ENCODE data around the gene TUG1. TPM values are rescaled to one million over a fixed set of nuclear protein-coding genes. Genes with fewer than 3 reads are reported as not detected.

Gene TUG1
- total RNA-seq, 1 experiment from 2014 or later = 69.8 TPM

GRCh38 chr22:31005535-31005934 is 36.5 kb downstream of the TUG1 start:
- no peak overlapping the region for H3K27ac ChIP-seq (ENCODE audit: low read length)
- H3K27me3 ChIP-seq (ENCODE audit: control insufficient read depth, insufficient read depth, low read length) = no peaks in the 10 kb centered on the region
- H3K4me3 ChIP-seq (ENCODE audit: low read depth in 2 of 2, low read length in 2 of 2) = no peak overlapping the region
- H3K9me3 ChIP-seq (ENCODE audit: control insufficient read depth, insufficient read depth, low read depth, low read length) = no peaks in the 10 kb centered on the region; the same call in 1 of the 2 replicates
- BruUV-seq (replicated peaks) = no TSS peak
- in situ Hi-C loops (cut with HindIII; ENCODE audit: low pct_unique_long_range_greater_than_20kb, low sequenced_read_pairs) = no loop called here
- TF ChIP-seq REST (IDR thresholded peaks at IDR 0.05; ENCODE audit: insufficient read depth in 1 of 2, low read depth in 2 of 2, low read length in 1 of 2) (no peak), SIN3A (IDR thresholded peaks at IDR 0.05; ENCODE audit: borderline replicate concordance, insufficient read depth, low read depth, low read length) (no peak), TCF7L2 (IDR thresholded peaks at IDR 0.05; ENCODE audit: low read depth, low read length) (no peak), POLR2AphosphoS5 (IDR thresholded peaks at IDR 0.05; ENCODE audit: low read depth, low read length) (no peak)
- TF ChIP-seq, protein P1, sequence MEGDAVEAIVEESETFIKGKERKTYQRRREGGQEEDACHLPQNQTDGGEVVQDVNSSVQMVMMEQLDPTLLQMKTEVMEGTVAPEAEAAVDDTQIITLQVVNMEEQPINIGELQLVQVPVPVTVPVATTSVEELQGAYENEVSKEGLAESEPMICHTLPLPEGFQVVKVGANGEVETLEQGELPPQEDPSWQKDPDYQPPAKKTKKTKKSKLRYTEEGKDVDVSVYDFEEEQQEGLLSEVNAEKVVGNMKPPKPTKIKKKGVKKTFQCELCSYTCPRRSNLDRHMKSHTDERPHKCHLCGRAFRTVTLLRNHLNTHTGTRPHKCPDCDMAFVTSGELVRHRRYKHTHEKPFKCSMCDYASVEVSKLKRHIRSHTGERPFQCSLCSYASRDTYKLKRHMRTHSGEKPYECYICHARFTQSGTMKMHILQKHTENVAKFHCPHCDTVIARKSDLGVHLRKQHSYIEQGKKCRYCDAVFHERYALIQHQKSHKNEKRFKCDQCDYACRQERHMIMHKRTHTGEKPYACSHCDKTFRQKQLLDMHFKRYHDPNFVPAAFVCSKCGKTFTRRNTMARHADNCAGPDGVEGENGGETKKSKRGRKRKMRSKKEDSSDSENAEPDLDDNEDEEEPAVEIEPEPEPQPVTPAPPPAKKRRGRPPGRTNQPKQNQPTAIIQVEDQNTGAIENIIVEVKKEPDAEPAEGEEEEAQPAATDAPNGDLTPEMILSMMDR (IDR thresholded peaks at IDR 0.05) = no peak
- no peak for DNase-seq (ENCODE audit: low read depth, low spot score)
- H3K36me3 ChIP-seq (ENCODE audit: control insufficient read depth, insufficient read depth, low read length) = no peaks in the 10 kb centered on the region
- intact Hi-C loops (cut with micrococcal nuclease; ENCODE audit: unreplicated experiment) = no loop called here
- ChIA-PET CTCF (no interaction called here), POLR2A (interaction anchor here (1.0 kb wide), 1 partner anchor 11 kb away, joined by 3 read pairs; no protein-coding TSS in a partner anchor)
- no peaks in the 10 kb centered on the region for H3K4me1 ChIP-seq (ENCODE audit: control insufficient read depth, insufficient read depth, low read length)
- ATAC-seq = no peak

DNA sequence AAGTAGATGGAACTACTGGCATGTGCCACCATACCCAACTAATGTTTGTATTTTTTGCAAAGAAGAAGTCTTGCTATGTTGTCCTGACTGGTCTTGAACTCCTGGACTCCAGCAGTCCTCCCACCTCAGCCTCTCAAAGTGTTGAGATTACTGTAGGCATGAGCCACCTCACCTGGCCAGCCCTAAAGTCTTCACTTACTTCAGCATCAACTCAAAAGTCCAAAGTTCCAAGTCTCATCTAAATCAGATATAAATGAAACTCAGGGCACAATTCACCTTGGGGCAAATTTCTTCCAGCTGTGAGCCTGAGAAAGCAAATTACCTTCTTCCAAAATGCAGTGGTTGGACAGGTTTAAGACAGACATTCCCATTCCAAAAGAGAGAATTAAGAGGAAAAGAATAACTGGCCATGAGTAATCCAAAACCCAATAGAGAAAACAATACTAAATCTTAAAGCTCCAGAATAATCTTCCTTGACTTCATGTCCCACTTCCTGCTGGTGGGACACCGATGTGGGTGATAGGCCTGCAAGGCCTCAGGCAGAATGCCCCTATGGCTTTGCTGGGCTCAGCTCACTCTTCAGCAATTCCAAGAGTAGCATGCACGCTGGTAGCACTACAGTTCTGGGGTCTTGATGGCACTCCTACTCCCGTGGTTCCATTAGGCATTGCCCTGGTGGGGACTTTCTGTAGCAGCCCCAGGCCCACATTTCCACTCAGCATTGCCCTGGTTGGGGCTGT is 50.3 kb downstream of the TUG1 start:
- no peaks in the 10 kb centered on the region for H3K9me3 ChIP-seq (ENCODE audit: control insufficient read depth, insufficient read depth, low read depth, low read length)
- no peak for ATAC-seq
- H3K27me3 ChIP-seq (ENCODE audit: control insufficient read depth, insufficient read depth, low read length) = no peaks in the 10 kb centered on the region
- TF ChIP-seq POLR2AphosphoS5 (IDR thresholded peaks at IDR 0.05; ENCODE audit: low read depth, low read length) = no peak
- no peak for TF ChIP-seq TCF7L2 (IDR thresholded peaks at IDR 0.05; ENCODE audit: low read depth, low read length)
- TF ChIP-seq REST (IDR thresholded peaks at IDR 0.05; ENCODE audit: insufficient read depth in 1 of 2, low read depth in 2 of 2, low read length in 1 of 2) = no peak
- TF ChIP-seq, protein P1 (IDR thresholded peaks at IDR 0.05) = no peak
- TF ChIP-seq SIN3A (IDR thresholded peaks at IDR 0.05; ENCODE audit: borderline replicate concordance, insufficient read depth, low read depth, low read length) = no peak
- CTCF ChIA-PET = no interaction called here
- no peak overlapping the region for H3K27ac ChIP-seq (ENCODE audit: low read length)
- POLR2A ChIA-PET = interaction anchor here (0.6 kb wide), 1 partner anchor 16 kb away, joined by 4 read pairs; no protein-coding TSS in a partner anchor
- in situ Hi-C loops (cut with HindIII; ENCODE audit: low pct_unique_long_range_greater_than_20kb, low sequenced_read_pairs) (no loop called here), intact Hi-C loops (cut with micrococcal nuclease; ENCODE audit: unreplicated experiment) (no loop called here)
- no peaks in the 10 kb centered on the region for H3K36me3 ChIP-seq (ENCODE audit: control insufficient read depth, insufficient read depth, low read length)
- no peak for DNase-seq (ENCODE audit: low read depth, low spot score)
- H3K4me1 ChIP-seq (ENCODE audit: control insufficient read depth, insufficient read depth, low read length) = no peaks in the 10 kb centered on the region
- BruUV-seq (replicated peaks) = no TSS peak
- H3K4me3 ChIP-seq (ENCODE audit: low read depth in 2 of 2, low read length in 2 of 2) = no peak overlapping the region

Measured in Panc1 (cell line).